Activated CD4-positive, alpha-beta T cell treated with anti-CD3 and anti-CD28 coated beads for 36 hours (primary cell): Measurements from ENCODE around the gene MAST4. TPM values are rescaled to one million over a fixed set of nuclear protein-coding genes. Genes with fewer than 3 reads are reported as not detected.
"Not testable (repeated sequence)": the region's sequence is repeated elsewhere in the genome, so short reads cannot be mapped to it uniquely, and the experiment has no call there.

Experiments
- ATAC-seq: fragments of 200-7000 bp; cut with Tn5 transposase; one replicate; pipeline ENCODE4 v1.10.0; 2021; ENCODE audit warnings: mild to moderate bottlenecking, moderate library complexity
- CTCF ChIA-PET: fragments of 350-600 bp; sonication (Branson Sonifier 250); formaldehyde crosslinking; loops from one replicate; lab custom pipeline; 2021; ENCODE audit warnings: antibody characterized with exemption; lab: Charles Lee
- POLR2A ChIA-PET: fragments of 350-600 bp; sonication (Branson Sonifier 250); formaldehyde crosslinking; loops from one replicate; lab custom pipeline; 2021; ENCODE audit warnings: antibody characterized with exemption, inconsistent platforms; lab: Charles Lee
- DNase-seq: peaks from one replicate; pipeline ENCODE4 v3.0.0-alpha.2; 2020
- H3K27ac Mint-ChIP-seq: one replicate; pipeline ENCODE4 v1.8.0; 2021; ENCODE audit warnings: mixed read lengths
- H3K27me3 Mint-ChIP-seq: one replicate; pipeline ENCODE4 v1.8.0; 2021; ENCODE audit warnings: mixed read lengths
- H3K36me3 Mint-ChIP-seq: one replicate; pipeline ENCODE4 v1.8.0; 2021; ENCODE audit warnings: low read depth, mixed read lengths
- H3K4me1 Mint-ChIP-seq: one replicate; pipeline ENCODE4 v1.8.0; 2021; ENCODE audit warnings: mixed read lengths
- H3K4me3 Mint-ChIP-seq: one replicate; pipeline ENCODE4 v1.8.0; 2021; ENCODE audit warnings: mild to moderate bottlenecking, moderate library complexity, mixed read lengths
- H3K9me3 Mint-ChIP-seq: one replicate; pipeline ENCODE4 v1.8.0; 2021; ENCODE audit warnings: low read depth, mixed read lengths
- intact Hi-C, 2 experiments: fragments of 100-400 bp; cut with DNase I in 1 of 2; cut with micrococcal nuclease in 1 of 2; formaldehyde crosslinking; loops; one replicate each; pipeline versions ENCODE4 v1.14.2 to v1.15.1; 2022 to 2024; cut with DNase I, micrococcal nuclease
- total RNA-seq, 2 experiments: library from RNA; stranded (reverse); gene quantifications; one replicate each; pipeline ENCODE4 v1.2.3, GENCODE V29; 2021

The MAST4 gene
- total RNA-seq, 2 experiments from 2014 or later = 19.2 to 26.7 TPM

- H3K27me3 Mint-ChIP-seq = peaks cover 11% of the 10 kb centered on the region
- H3K4me1 Mint-ChIP-seq, H3K4me3 Mint-ChIP-seq, ATAC-seq, intact Hi-C loops, POLR2A ChIA-PET, H3K27ac Mint-ChIP-seq, DNase-seq, CTCF ChIA-PET, H3K36me3 Mint-ChIP-seq, H3K9me3 Mint-ChIP-seq: not testable (repeated sequence)
Measured at GRCh38 chr5:66752668-66753067, 156.5 kb downstream of the MAST4 start.

GRCh38 chr5:66757219-66757833 lies 161.1 kb downstream of the MAST4 start:
- H3K4me3 Mint-ChIP-seq = no peak overlapping the region
- intact Hi-C loops = loop anchor here (1.0 kb wide), 2 partner anchors 228 to 450 kb away; no protein-coding TSS in a partner anchor
- H3K27ac Mint-ChIP-seq = no peak overlapping the region
- DNase-seq (peak; percentile 64), ATAC-seq (no peak)
- no peaks in the 10 kb centered on the region for H3K36me3 Mint-ChIP-seq
- H3K27me3 Mint-ChIP-seq = peaks cover 11% of the 10 kb centered on the region
- ChIA-PET CTCF (interaction anchor here (0.7 to 3.9 kb wide), 11 partner anchors 8 to 482 kb away, joined by 3 to 63 read pairs (median 3); no protein-coding TSS in a partner anchor), POLR2A (no interaction called here)
- H3K9me3 Mint-ChIP-seq = no peaks in the 10 kb centered on the region
- no peaks in the 10 kb centered on the region for H3K4me1 Mint-ChIP-seq

DNA sequence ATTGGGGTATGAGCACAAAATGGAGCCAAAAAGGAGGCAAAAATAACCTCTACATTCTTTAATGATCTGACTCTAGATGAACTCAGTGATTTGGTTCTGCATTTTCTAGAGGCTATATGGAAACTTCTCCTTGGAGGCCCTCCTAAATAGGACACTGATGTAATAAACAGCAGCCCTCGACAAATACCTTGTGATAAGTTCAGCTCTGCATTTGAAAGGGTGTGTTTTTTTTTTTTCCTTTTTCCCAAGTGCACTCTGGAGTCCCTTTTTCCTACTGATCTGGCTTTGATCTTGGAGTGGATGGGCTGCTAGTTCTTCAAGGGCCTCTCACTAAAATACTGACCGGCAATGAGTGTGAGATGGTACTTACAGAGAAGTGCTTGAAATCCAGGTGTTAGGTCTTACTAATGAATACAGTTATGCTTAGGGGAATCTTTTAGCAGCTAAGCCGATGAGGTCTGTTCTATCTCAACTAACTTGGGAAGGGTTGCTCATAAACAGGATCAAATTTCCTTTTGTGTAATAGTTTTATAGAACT lies 161.7 kb downstream of the MAST4 start:
- Mint-ChIP-seq H3K27me3 (peaks cover 11% of the 10 kb centered on the region), H3K4me3 (no peak overlapping the region), H3K4me1 (no peaks in the 10 kb centered on the region), H3K9me3 (no peaks in the 10 kb centered on the region), H3K36me3 (no peaks in the 10 kb centered on the region), H3K27ac (no peak overlapping the region)
- POLR2A ChIA-PET = no interaction called here
- ATAC-seq (no peak), DNase-seq (no peak)
- intact Hi-C loops = loop anchor here (1.0 kb wide), 2 partner anchors 229 to 451 kb away; no protein-coding TSS in a partner anchor
- CTCF ChIA-PET = interaction anchor here (0.7 to 3.9 kb wide), 5 partner anchors 230 to 483 kb away, joined by 3 to 63 read pairs (median 3); no protein-coding TSS in a partner anchor

DNA sequence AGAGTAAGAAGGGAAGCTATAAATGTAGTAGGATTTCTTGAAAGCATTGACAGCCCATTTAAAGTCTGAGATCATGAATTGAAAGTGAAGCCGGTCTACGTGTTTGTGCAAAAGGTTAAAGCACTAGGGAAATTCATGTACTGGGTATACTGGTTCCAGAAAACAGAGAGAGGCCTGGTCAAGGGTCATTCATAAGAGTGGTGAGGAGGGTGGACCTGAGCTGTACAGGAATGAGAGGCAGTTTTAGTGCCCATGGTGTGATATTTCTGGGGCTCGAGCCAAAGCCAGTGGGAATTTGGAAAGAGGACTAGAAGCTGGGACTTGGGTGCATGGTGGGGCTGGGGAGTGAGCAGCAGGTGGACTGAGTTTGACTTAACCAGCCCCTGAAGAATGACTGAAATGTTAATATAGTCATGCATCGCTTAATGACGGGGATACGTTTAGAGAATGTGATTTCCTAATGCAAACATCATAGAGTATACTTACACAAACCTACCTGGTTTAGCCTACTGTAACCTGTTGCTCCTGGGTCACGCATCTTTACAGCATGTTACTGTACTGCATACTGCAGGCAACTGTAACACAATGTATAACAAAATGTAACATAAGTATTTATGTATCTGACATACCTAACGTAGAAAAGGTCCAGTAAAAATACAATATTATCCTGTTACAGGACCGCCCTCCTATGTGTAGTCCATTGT lies 173.0 kb downstream of the MAST4 start:
- DNase-seq = no peak
- Mint-ChIP-seq H3K27ac (no peak overlapping the region), H3K4me3 (no peak overlapping the region), H3K27me3 (no peaks in the 10 kb centered on the region), H3K4me1 (no peaks in the 10 kb centered on the region), H3K9me3 (no peaks in the 10 kb centered on the region), H3K36me3 (no peaks in the 10 kb centered on the region)
- no peak for ATAC-seq
- ChIA-PET POLR2A (no interaction called here), CTCF (no interaction called here)
- intact Hi-C loops = no loop called here

GRCh38 chr5:66769839-66770617 lies 173.8 kb downstream of the MAST4 start:
- no peak overlapping the region for H3K27ac Mint-ChIP-seq
- POLR2A ChIA-PET = no interaction called here
- intact Hi-C loops = no loop called here
- no peaks in the 10 kb centered on the region for H3K9me3 Mint-ChIP-seq
- ATAC-seq (no peak), DNase-seq (peak; percentile 6)
- H3K27me3 Mint-ChIP-seq = no peaks in the 10 kb centered on the region
- no peaks in the 10 kb centered on the region for H3K36me3 Mint-ChIP-seq
- H3K4me3 Mint-ChIP-seq = no peak overlapping the region
- H3K4me1 Mint-ChIP-seq = no peaks in the 10 kb centered on the region
- CTCF ChIA-PET = interaction anchor here (1.6 kb wide), 1 partner anchor 464 kb away, joined by 4 read pairs; no protein-coding TSS in a partner anchor

GRCh38 chr5:66777868-66778267 lies 181.7 kb downstream of the MAST4 start:
- no peak overlapping the region for H3K4me3 Mint-ChIP-seq
- ChIA-PET CTCF (no interaction called here), POLR2A (no interaction called here)
- peaks cover 4% of the 10 kb centered on the region for H3K27me3 Mint-ChIP-seq
- H3K27ac Mint-ChIP-seq = no peak overlapping the region
- intact Hi-C loops = no loop called here
- no peaks in the 10 kb centered on the region for H3K36me3 Mint-ChIP-seq
- H3K4me1 Mint-ChIP-seq = no peaks in the 10 kb centered on the region
- DNase-seq (no peak), ATAC-seq (no peak)
- no peaks in the 10 kb centered on the region for H3K9me3 Mint-ChIP-seq

GRCh38 chr5:66779528-66779927 lies 183.3 kb downstream of the MAST4 start:
- H3K36me3 Mint-ChIP-seq = no peaks in the 10 kb centered on the region
- H3K4me1 Mint-ChIP-seq = no peaks in the 10 kb centered on the region
- ATAC-seq = no peak
- H3K4me3 Mint-ChIP-seq = no peak overlapping the region
- no peak overlapping the region for H3K27ac Mint-ChIP-seq
- no peaks in the 10 kb centered on the region for H3K9me3 Mint-ChIP-seq
- intact Hi-C loops = no loop called here
- POLR2A ChIA-PET = no interaction called here
- no peak for DNase-seq
- CTCF ChIA-PET = no interaction called here
- H3K27me3 Mint-ChIP-seq = peaks cover 4% of the 10 kb centered on the region

DNA sequence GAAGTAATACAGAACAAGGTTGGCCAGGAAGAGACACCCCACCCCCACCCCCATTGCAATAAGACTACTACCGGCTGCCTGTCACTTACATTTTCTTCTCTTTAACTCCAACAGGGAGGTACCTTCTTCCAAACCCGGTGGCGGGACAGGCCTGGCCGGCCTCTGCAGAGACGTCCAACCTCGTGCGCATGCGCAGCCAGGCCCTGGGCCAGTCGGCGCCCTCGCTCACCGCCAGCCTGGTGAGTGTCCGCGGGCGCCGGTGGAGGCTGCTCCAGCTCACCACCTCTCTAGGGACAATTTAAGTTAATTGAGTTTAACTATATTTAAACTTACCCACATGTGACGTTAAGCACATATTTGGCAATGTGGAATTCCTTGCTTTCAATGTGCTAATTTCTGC lies 192.4 kb downstream of the MAST4 start:
- intact Hi-C loops = no loop called here
- no peaks in the 10 kb centered on the region for H3K36me3 Mint-ChIP-seq
- ATAC-seq (no peak), DNase-seq (no peak)
- CTCF ChIA-PET = no interaction called here
- H3K9me3 Mint-ChIP-seq = no peaks in the 10 kb centered on the region
- no peaks in the 10 kb centered on the region for H3K4me1 Mint-ChIP-seq
- no peak overlapping the region for H3K4me3 Mint-ChIP-seq
- H3K27me3 Mint-ChIP-seq = peaks cover 3% of the 10 kb centered on the region
- POLR2A ChIA-PET = no interaction called here
- no peak overlapping the region for H3K27ac Mint-ChIP-seq

- H3K4me1 Mint-ChIP-seq = no peaks in the 10 kb centered on the region
- no peaks in the 10 kb centered on the region for H3K9me3 Mint-ChIP-seq
- POLR2A ChIA-PET = no interaction called here
- CTCF ChIA-PET = no interaction called here
- no peaks in the 10 kb centered on the region for H3K36me3 Mint-ChIP-seq
- H3K27ac Mint-ChIP-seq = no peak overlapping the region
- H3K27me3 Mint-ChIP-seq = peaks cover 6% of the 10 kb centered on the region
- ATAC-seq = no peak
- no peak overlapping the region for H3K4me3 Mint-ChIP-seq
- intact Hi-C loops = no loop called here
- no peak for DNase-seq
Measured at GRCh38 chr5:66789434-66789833, 193.2 kb downstream of the MAST4 start.

- H3K9me3 Mint-ChIP-seq = no peaks in the 10 kb centered on the region
- CTCF ChIA-PET = no interaction called here
- ATAC-seq = no peak
- H3K4me1 Mint-ChIP-seq = no peaks in the 10 kb centered on the region
- intact Hi-C loops = no loop called here
- H3K27ac Mint-ChIP-seq = no peak overlapping the region
- POLR2A ChIA-PET = no interaction called here
- peaks cover 9% of the 10 kb centered on the region for H3K27me3 Mint-ChIP-seq
- no peak for DNase-seq
- H3K36me3 Mint-ChIP-seq = no peaks in the 10 kb centered on the region
- no peak overlapping the region for H3K4me3 Mint-ChIP-seq
Measured at GRCh38 chr5:66793049-66793448, 196.9 kb downstream of the MAST4 start.

GRCh38 chr5:66795682-66796081 lies 199.5 kb downstream of the MAST4 start:
- ATAC-seq (no peak), DNase-seq (no peak)
- ChIA-PET CTCF (no interaction called here), POLR2A (no interaction called here)
- H3K9me3 Mint-ChIP-seq = no peaks in the 10 kb centered on the region
- H3K36me3 Mint-ChIP-seq = no peaks in the 10 kb centered on the region
- intact Hi-C loops = no loop called here
- H3K27me3 Mint-ChIP-seq = peaks cover 15% of the 10 kb centered on the region
- no peaks in the 10 kb centered on the region for H3K4me1 Mint-ChIP-seq
- H3K4me3 Mint-ChIP-seq = no peak overlapping the region
- no peak overlapping the region for H3K27ac Mint-ChIP-seq
